Liver (tissue), 9 donors: ENCODE results near the gene SMIM23. TPM values are rescaled to one million over a fixed set of nuclear protein-coding genes. Genes with fewer than 3 reads are reported as not detected.

ENCODE experiments used
- DNase-seq: peaks from one replicate; pipeline ENCODE4 v3.0.0-alpha.2; 2017; ENCODE audit warnings: low spot score
- H3K27ac ChIP-seq, 2 donors: one replicate each; pipeline ENCODE4 v1.7.0; 2013; ENCODE audit warnings: inconsistent platforms in 2 of 2, low read length in 2 of 2, control low read depth in 1 of 2, low read depth in 1 of 2, mild to moderate bottlenecking in 1 of 2
- H3K27me3 ChIP-seq, 4 donors: one replicate each; pipeline versions ENCODE4 v1.6.1 to v1.7.0; 2013; ENCODE audit warnings: low read length in 3 of 4, inconsistent platforms in 1 of 4, mild to moderate bottlenecking in 1 of 4, moderate library complexity in 1 of 4; ENCODE audit not compliant: control insufficient read depth in 4 of 4, insufficient read depth in 4 of 4
- H3K36me3 ChIP-seq, 4 donors: one replicate each; pipeline versions ENCODE4 v1.6.1 to v1.7.0; 2013; ENCODE audit warnings: low read length in 3 of 4, mild to moderate bottlenecking in 3 of 4, low read depth in 1 of 4, moderate library complexity in 1 of 4; ENCODE audit not compliant: control insufficient read depth in 4 of 4, insufficient read depth in 3 of 4
- H3K4me1 ChIP-seq, 4 donors: one replicate each; pipeline versions ENCODE4 v1.6.1 to v1.7.0; 2013; ENCODE audit warnings: low read length in 3 of 4, mild to moderate bottlenecking in 3 of 4, moderate library complexity in 1 of 4; ENCODE audit not compliant: control insufficient read depth in 4 of 4, insufficient read depth in 4 of 4
- H3K4me3 ChIP-seq, 3 donors: one replicate each; pipeline versions ENCODE4 v1.6.1 to v1.7.0; 2013; ENCODE audit warnings: low read length in 3 of 3, control low read depth in 1 of 3, low read depth in 1 of 3, mild to moderate bottlenecking in 1 of 3
- H3K9ac ChIP-seq, 2 donors: one replicate each; pipeline ENCODE4 v1.7.0; 2013; ENCODE audit warnings: low read length in 2 of 2, mild to moderate bottlenecking in 2 of 2, moderate library complexity in 2 of 2, control low read depth in 1 of 2, low read depth in 1 of 2
- H3K9me3 ChIP-seq, 4 donors: one replicate each; pipeline versions ENCODE4 v1.6.1 to v1.7.0; 2013; ENCODE audit warnings: low read length in 3 of 4; ENCODE audit not compliant: control insufficient read depth in 4 of 4
- ATF3 ChIP-seq: IDR thresholded peaks from 2 replicates; pipeline ENCODE4 v1.6.1; 2016; ENCODE audit warnings: antibody characterized with exemption
- EGR1 ChIP-seq, 2 donors: IDR thresholded peaks; 2 replicates each; pipeline ENCODE4 v1.6.1; 2016 to 2018; ENCODE audit warnings: antibody characterized with exemption in 2 of 2, low read depth in 2 of 2
- FOXA1 ChIP-seq: IDR thresholded peaks from 2 replicates; pipeline ENCODE4 v1.6.1; 2016; ENCODE audit warnings: antibody characterized with exemption
- FOXA2 ChIP-seq: IDR thresholded peaks from 2 replicates; pipeline ENCODE4 v1.6.1; 2016; ENCODE audit warnings: antibody characterized with exemption
- GABPA ChIP-seq, 2 donors: IDR thresholded peaks in 1 of 2; conservative IDR thresholded peaks in 1 of 2; 2 replicates each; pipeline ENCODE4 v1.6.1; 2016; ENCODE audit warnings: antibody characterized with exemption in 2 of 2, mild to moderate bottlenecking in 1 of 2, moderate library complexity in 1 of 2
- HNF4A ChIP-seq, 2 donors: conservative IDR thresholded peaks; 2 replicates each; pipeline ENCODE4 v1.6.1; 2016; ENCODE audit warnings: antibody characterized with exemption in 2 of 2, mild to moderate bottlenecking in 2 of 2
- JUND ChIP-seq, 2 donors: IDR thresholded peaks; 2 replicates each; pipeline ENCODE4 v1.6.1; 2016; ENCODE audit warnings: antibody characterized with exemption in 2 of 2
- NR2F2 ChIP-seq: IDR thresholded peaks from 2 replicates; pipeline ENCODE4 v1.6.1; 2016; ENCODE audit warnings: antibody characterized with exemption
- RAD21 ChIP-seq, 2 donors: IDR thresholded peaks; 2 replicates each; pipeline ENCODE4 v1.6.1; 2016; ENCODE audit warnings: antibody characterized with exemption in 2 of 2, mild to moderate bottlenecking in 2 of 2
- REST ChIP-seq: IDR thresholded peaks from 2 replicates; pipeline ENCODE4 v1.6.1; 2016; ENCODE audit warnings: antibody characterized with exemption, mild to moderate bottlenecking
- SP1 ChIP-seq: IDR thresholded peaks from 2 replicates; pipeline ENCODE4 v1.6.1; 2018; ENCODE audit warnings: antibody characterized with exemption, mild to moderate bottlenecking
- TAF1 ChIP-seq: conservative IDR thresholded peaks from 2 replicates; pipeline ENCODE4 v1.6.1; 2016; ENCODE audit warnings: antibody characterized with exemption, mild to moderate bottlenecking
- YY1 ChIP-seq: IDR thresholded peaks from 2 replicates; pipeline ENCODE4 v1.6.1; 2016; ENCODE audit warnings: antibody characterized with exemption, mild to moderate bottlenecking
- ZBTB33 ChIP-seq: IDR thresholded peaks from 2 replicates; pipeline ENCODE4 v1.6.1; 2016; ENCODE audit warnings: antibody characterized with exemption
- WGBS: extraction: QIAGEN DNeasy Blood & Tissue Kit; methylation state at CpG from one replicate; pipeline ENCODE4 v1.1.7; 2013; 5-methylcytosine and 5-hydroxymethylcytosine counted together
- polyA plus RNA-seq, 2 donors: library from polyadenylated mRNA; stranded (reverse) in 1 of 2; unstranded in 1 of 2; fragments of 200-250 nt in 1 of 2; fragments of >200 nt in 1 of 2; fragmentation: Nextera tagmentation in 1 of 2; extraction: Ambion mirVana in 1 of 2; gene quantifications; one replicate each; pipeline versions ENCODE4 v1.2.1 to v1.2.3, GENCODE V29; 2013 to 2015
- total RNA-seq, 2 donors: library from RNA; depleted of rRNA; stranded (reverse); fragments of >200 nt; gene quantifications; one replicate each; pipeline ENCODE4 v1.2.3, GENCODE V29; 2014
- TF ChIP-seq, protein P1 (sequence below): IDR thresholded peaks from 2 replicates; pipeline ENCODE4 v1.6.1; 2016; ENCODE audit warnings: antibody characterized with exemption
- donor health status: healthy.
- donor health status: healthy.
- donor health status: healthy.
- donor health status: healthy.
- donor health status: healthy.

Gene SMIM23
- total and polyA plus RNA-seq, 4 donors: not detected

- no peaks in the 10 kb centered on the region for H3K4me1 ChIP-seq
- no peak overlapping the region for H3K27ac ChIP-seq
- peaks cover 0 to under 1% (median 0%) of the 10 kb centered on the region in 4 donors for H3K27me3 ChIP-seq
- H3K36me3 ChIP-seq: no peaks in the 10 kb centered on the region
- 83% methylated on average over 8 of the region's 8 CpGs for WGBS
- TF ChIP-seq, protein P1, sequence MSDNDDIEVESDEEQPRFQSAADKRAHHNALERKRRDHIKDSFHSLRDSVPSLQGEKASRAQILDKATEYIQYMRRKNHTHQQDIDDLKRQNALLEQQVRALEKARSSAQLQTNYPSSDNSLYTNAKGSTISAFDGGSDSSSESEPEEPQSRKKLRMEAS: no peak
- TF ChIP-seq RAD21 (IDR thresholded peaks at IDR 0.05) (no peak), ZBTB33 (no peak), JUND (IDR thresholded peaks at IDR 0.05) (no peak), FOXA1 (no peak), FOXA2 (no peak), EGR1 (IDR thresholded peaks at IDR 0.05; ENCODE audit: low read depth in 2 of 2) (no peak), GABPA (IDR thresholded peaks at IDR 0.05 in 1 of 2, conservative IDR thresholded peaks at IDR 0.05 in 1 of 2) (no peak), HNF4A (conservative IDR thresholded peaks at IDR 0.05) (no peak)
- no peak overlapping the region for H3K4me3 ChIP-seq
- no peak for DNase-seq
- H3K9me3 ChIP-seq: no peaks in the 10 kb centered on the region
- no peak overlapping the region for H3K9ac ChIP-seq
Observed at GRCh38 chr5:171798418-171798817, 12.8 kb downstream of the SMIM23 start.

- WGBS: 93% methylated on average over 1 of the region's 1 CpG
- TF ChIP-seq RAD21 (IDR thresholded peaks at IDR 0.05): no peak
- TF ChIP-seq SP1: no peak
- TF ChIP-seq ZBTB33: no peak
- no peak for TF ChIP-seq REST
- TF ChIP-seq YY1: no peak
- no peak for TF ChIP-seq HNF4A (conservative IDR thresholded peaks at IDR 0.05)
- TF ChIP-seq JUND (IDR thresholded peaks at IDR 0.05): no peak
- TF ChIP-seq FOXA1: no peak
- TF ChIP-seq TAF1: no peak
- no peak for TF ChIP-seq ATF3
- TF ChIP-seq NR2F2: no peak
- no peak for TF ChIP-seq FOXA2
- no peak for TF ChIP-seq EGR1 (IDR thresholded peaks at IDR 0.05; ENCODE audit: low read depth in 2 of 2)
Observed at GRCh38 chr5:171801839-171802238, 16.2 kb downstream of the SMIM23 start.

More at GRCh38 chr5:171801839-171802238, 16.2 kb downstream of the SMIM23 start:
- no peak overlapping the region for H3K27ac ChIP-seq
- H3K27me3 ChIP-seq: peaks cover 0 to 3% (median 0%) of the 10 kb centered on the region in 4 donors
- H3K36me3 ChIP-seq: no peaks in the 10 kb centered on the region
- no peak overlapping the region for H3K9ac ChIP-seq
- DNase-seq: no peak
- H3K9me3 ChIP-seq: no peaks in the 10 kb centered on the region
- no peaks in the 10 kb centered on the region for H3K4me1 ChIP-seq
- H3K4me3 ChIP-seq: no peak overlapping the region
